GM18868 (cell line): ENCODE results near the gene MED15.

Source experiments
- ATAC-seq: cut with Tn5 transposase; IDR thresholded peaks from one replicate; pipeline ENCODE4 v1.9.1; 2021; ENCODE audit warnings: mild to moderate bottlenecking, moderate library complexity; ENCODE audit not compliant: unreplicated experiment

Gene MED15

GRCh38 chr22:20508815-20509271 is 1.4 kb downstream of the MED15 start:
- no peak for ATAC-seq

GRCh38 chr22:20509344-20510047 is 2.1 kb downstream of the MED15 start:
- no peak for ATAC-seq

GRCh38 chr22:20510811-20511577 is 3.6 kb downstream of the MED15 start:
- ATAC-seq: no peak

- ATAC-seq: no peak
Measured at GRCh38 chr22:20511578-20512229, 4.3 kb downstream of the MED15 start.

- ATAC-seq: no peak
Measured at GRCh38 chr22:20514658-20515406, 7.4 kb downstream of the MED15 start.

GRCh38 chr22:20516399-20516798 is 9.0 kb downstream of the MED15 start:
- ATAC-seq: no peak

- no peak for ATAC-seq
Measured at GRCh38 chr22:20517422-20517821, 10.0 kb downstream of the MED15 start.

GRCh38 chr22:20517841-20518592 is 10.6 kb downstream of the MED15 start:
- ATAC-seq: no peak

- ATAC-seq: no peak
Measured at GRCh38 chr22:20519558-20519957, 12.1 kb downstream of the MED15 start.

GRCh38 chr22:20520093-20520511 is 12.7 kb downstream of the MED15 start:
- no peak for ATAC-seq

GRCh38 chr22:20522134-20523004 is 15.0 kb downstream of the MED15 start:
- no peak for ATAC-seq

GRCh38 chr22:20523086-20523983 is 15.9 kb downstream of the MED15 start:
- no peak for ATAC-seq

GRCh38 chr22:20524004-20524481 is 16.6 kb downstream of the MED15 start:
- ATAC-seq: no peak

- no peak for ATAC-seq
Measured at GRCh38 chr22:20525048-20525447, 17.6 kb downstream of the MED15 start.

- ATAC-seq: no peak
Measured at GRCh38 chr22:20526305-20526627, 18.9 kb downstream of the MED15 start.

- no peak for ATAC-seq
Measured at GRCh38 chr22:20526628-20527355, 19.4 kb downstream of the MED15 start.

- no peak for ATAC-seq
Measured at GRCh38 chr22:20528405-20528978, 21.1 kb downstream of the MED15 start.
